ENCODE results near the gene SECISBP2.
"Not testable (repeated sequence)": the region's sequence is repeated elsewhere in the genome, so short reads cannot be mapped to it uniquely, and the experiment has no call there.

The SECISBP2 gene

GRCh38 chr9:89318123-89319014 is at the start of gene SECISBP2:
Gene SECISBP2, plus strand, starts transcription at chr9:89318500. Its CDS starts 77 bp downstream, at chr9:89318577.
- DNase-seq (ENCODE audit: low read depth) = peak; percentile 98
- Histone ChIP-seq H3K36me3 (ENCODE audit: control insufficient read depth, insufficient read depth, low read length, severe bottlenecking) (peaks cover 6% of the 10 kb centered on the region), H3K9ac (ENCODE audit: low read length) (peak within 1 kb of the TSS; percentile 96), H3K27me3 (replicated peaks; ENCODE audit: control insufficient read depth, insufficient read depth, low read length) (no peaks in the 10 kb centered on the region), H3K4me1 (ENCODE audit: control insufficient read depth, insufficient read depth, low read length) (peaks cover 43% of the 10 kb centered on the region), H3K4me3 (ENCODE audit: low read length) (peak within 1 kb of the TSS; percentile 95), H3K9me3 (ENCODE audit: control insufficient read depth, low read length) (no peaks in the 10 kb centered on the region)

- no peaks in the 10 kb centered on the region for H3K27me3 ChIP-seq (replicated peaks; ENCODE audit: control insufficient read depth, insufficient read depth, low read length)
- DNase-seq (ENCODE audit: low read depth) = no peak
- peaks cover 24% of the 10 kb centered on the region for H3K9me3 ChIP-seq (ENCODE audit: control insufficient read depth, low read length)
- H3K4me1 ChIP-seq (ENCODE audit: control insufficient read depth, insufficient read depth, low read length) = peaks cover 5% of the 10 kb centered on the region
- no peak overlapping the region for H3K4me3 ChIP-seq (ENCODE audit: low read length)
- no peaks in the 10 kb centered on the region for H3K36me3 ChIP-seq (ENCODE audit: control insufficient read depth, insufficient read depth, low read length, severe bottlenecking)
- H3K9ac ChIP-seq (ENCODE audit: low read length) = no peak overlapping the region
Observed at GRCh38 chr9:89273528-89274279, 44.6 kb upstream of the SECISBP2 start.

GRCh38 chr9:89274838-89275237 is 43.5 kb upstream of the SECISBP2 start:
- Histone ChIP-seq H3K36me3 (ENCODE audit: control insufficient read depth, insufficient read depth, low read length, severe bottlenecking) (no peaks in the 10 kb centered on the region), H3K27me3 (replicated peaks; ENCODE audit: control insufficient read depth, insufficient read depth, low read length) (no peaks in the 10 kb centered on the region), H3K9ac (ENCODE audit: low read length) (no peak overlapping the region), H3K4me3 (ENCODE audit: low read length) (no peak overlapping the region), H3K9me3 (ENCODE audit: control insufficient read depth, low read length) (peaks cover 24% of the 10 kb centered on the region), H3K4me1 (ENCODE audit: control insufficient read depth, insufficient read depth, low read length) (peaks cover 5% of the 10 kb centered on the region)
- DNase-seq (ENCODE audit: low read depth) = peak; percentile 23

- H3K4me1 ChIP-seq (ENCODE audit: control insufficient read depth, insufficient read depth, low read length); H3K9ac ChIP-seq (ENCODE audit: low read length); DNase-seq (ENCODE audit: low read depth); H3K27me3 ChIP-seq (replicated peaks; ENCODE audit: control insufficient read depth, insufficient read depth, low read length); H3K4me3 ChIP-seq (ENCODE audit: low read length); H3K36me3 ChIP-seq (ENCODE audit: control insufficient read depth, insufficient read depth, low read length, severe bottlenecking): not testable (repeated sequence)
- H3K9me3 ChIP-seq (ENCODE audit: control insufficient read depth, low read length) = peaks cover 24% of the 10 kb centered on the region
Observed at GRCh38 chr9:89276040-89276439, 42.3 kb upstream of the SECISBP2 start.

- H3K9ac ChIP-seq (ENCODE audit: low read length) = no peak overlapping the region
- H3K27me3 ChIP-seq (replicated peaks; ENCODE audit: control insufficient read depth, insufficient read depth, low read length) = no peaks in the 10 kb centered on the region
- H3K36me3 ChIP-seq (ENCODE audit: control insufficient read depth, insufficient read depth, low read length, severe bottlenecking) = no peaks in the 10 kb centered on the region
- DNase-seq (ENCODE audit: low read depth) = no peak
- H3K4me3 ChIP-seq (ENCODE audit: low read length) = no peak overlapping the region
- peaks cover 24% of the 10 kb centered on the region for H3K9me3 ChIP-seq (ENCODE audit: control insufficient read depth, low read length)
- H3K4me1 ChIP-seq (ENCODE audit: control insufficient read depth, insufficient read depth, low read length) = peaks cover 13% of the 10 kb centered on the region
Observed at GRCh38 chr9:89277043-89277442, 41.3 kb upstream of the SECISBP2 start.

GRCh38 chr9:89277454-89277853 is 40.8 kb upstream of the SECISBP2 start:
- Histone ChIP-seq H3K36me3 (ENCODE audit: control insufficient read depth, insufficient read depth, low read length, severe bottlenecking) (no peaks in the 10 kb centered on the region), H3K27me3 (replicated peaks; ENCODE audit: control insufficient read depth, insufficient read depth, low read length) (no peaks in the 10 kb centered on the region), H3K9ac (ENCODE audit: low read length) (no peak overlapping the region), H3K4me1 (ENCODE audit: control insufficient read depth, insufficient read depth, low read length) (peaks cover 13% of the 10 kb centered on the region), H3K9me3 (ENCODE audit: control insufficient read depth, low read length) (peaks cover 23% of the 10 kb centered on the region), H3K4me3 (ENCODE audit: low read length) (no peak overlapping the region)
- peak; percentile 8 for DNase-seq (ENCODE audit: low read depth)

GRCh38 chr9:89278551-89278950 is 39.7 kb upstream of the SECISBP2 start:
- Histone ChIP-seq H3K9ac (ENCODE audit: low read length) (no peak overlapping the region), H3K27me3 (replicated peaks; ENCODE audit: control insufficient read depth, insufficient read depth, low read length) (no peaks in the 10 kb centered on the region), H3K9me3 (ENCODE audit: control insufficient read depth, low read length) (peaks cover 12% of the 10 kb centered on the region), H3K4me1 (ENCODE audit: control insufficient read depth, insufficient read depth, low read length) (peaks cover 13% of the 10 kb centered on the region), H3K36me3 (ENCODE audit: control insufficient read depth, insufficient read depth, low read length, severe bottlenecking) (no peaks in the 10 kb centered on the region), H3K4me3 (ENCODE audit: low read length) (no peak overlapping the region)
- no peak for DNase-seq (ENCODE audit: low read depth)

GRCh38 chr9:89278997-89279739 is 39.1 kb upstream of the SECISBP2 start:
- H3K4me1 ChIP-seq (ENCODE audit: control insufficient read depth, insufficient read depth, low read length) = peaks cover 13% of the 10 kb centered on the region
- H3K4me3 ChIP-seq (ENCODE audit: low read length) = no peak overlapping the region
- DNase-seq (ENCODE audit: low read depth) = peak; percentile 89
- H3K9ac ChIP-seq (ENCODE audit: low read length) = no peak overlapping the region
- peaks cover 5% of the 10 kb centered on the region for H3K9me3 ChIP-seq (ENCODE audit: control insufficient read depth, low read length)
- no peaks in the 10 kb centered on the region for H3K36me3 ChIP-seq (ENCODE audit: control insufficient read depth, insufficient read depth, low read length, severe bottlenecking)
- H3K27me3 ChIP-seq (replicated peaks; ENCODE audit: control insufficient read depth, insufficient read depth, low read length) = no peaks in the 10 kb centered on the region

GRCh38 chr9:89281106-89281505 is 37.2 kb upstream of the SECISBP2 start:
- H3K9me3 ChIP-seq (ENCODE audit: control insufficient read depth, low read length) = no peaks in the 10 kb centered on the region
- no peak for DNase-seq (ENCODE audit: low read depth)
- no peaks in the 10 kb centered on the region for H3K36me3 ChIP-seq (ENCODE audit: control insufficient read depth, insufficient read depth, low read length, severe bottlenecking)
- H3K4me3 ChIP-seq (ENCODE audit: low read length) = no peak overlapping the region
- no peaks in the 10 kb centered on the region for H3K27me3 ChIP-seq (replicated peaks; ENCODE audit: control insufficient read depth, insufficient read depth, low read length)
- H3K4me1 ChIP-seq (ENCODE audit: control insufficient read depth, insufficient read depth, low read length) = peaks cover 9% of the 10 kb centered on the region
- no peak overlapping the region for H3K9ac ChIP-seq (ENCODE audit: low read length)

GRCh38 chr9:89282248-89282968 is 35.9 kb upstream of the SECISBP2 start:
- not testable (repeated sequence) for H3K4me1 ChIP-seq (ENCODE audit: control insufficient read depth, insufficient read depth, low read length); H3K9ac ChIP-seq (ENCODE audit: low read length); H3K9me3 ChIP-seq (ENCODE audit: control insufficient read depth, low read length); H3K27me3 ChIP-seq (replicated peaks; ENCODE audit: control insufficient read depth, insufficient read depth, low read length); H3K36me3 ChIP-seq (ENCODE audit: control insufficient read depth, insufficient read depth, low read length, severe bottlenecking)
- peak overlapping the region; percentile 58 for H3K4me3 ChIP-seq (ENCODE audit: low read length)
- peak; percentile 4 for DNase-seq (ENCODE audit: low read depth)
